GM19438 (cell line): ENCODE results near the gene ZNF438.

Experiments used
- ATAC-seq: cut with Tn5 transposase; IDR thresholded peaks from one replicate; pipeline ENCODE4 v1.9.1; 2021; ENCODE audit warnings: low read depth; ENCODE audit not compliant: unreplicated experiment

The ZNF438 gene

GRCh38 chr10:31017534-31018355 is 13.9 kb downstream of the ZNF438 start:
- ATAC-seq = no peak

GRCh38 chr10:31014161-31014875 is 17.3 kb downstream of the ZNF438 start:
- ATAC-seq = no peak

- ATAC-seq = no peak
Measured at GRCh38 chr10:31013331-31013730, 18.3 kb downstream of the ZNF438 start.

GRCh38 chr10:31011665-31012022 is 20.0 kb downstream of the ZNF438 start:
- ATAC-seq = no peak

- no peak for ATAC-seq
Measured at GRCh38 chr10:31011017-31011664, 20.5 kb downstream of the ZNF438 start.

GRCh38 chr10:31010062-31010461 is 21.6 kb downstream of the ZNF438 start:
- ATAC-seq = no peak

GRCh38 chr10:31005895-31006294 is 25.8 kb downstream of the ZNF438 start:
- ATAC-seq = no peak

GRCh38 chr10:31004611-31005193 is 27.0 kb downstream of the ZNF438 start:
- ATAC-seq = no peak

GRCh38 chr10:31001740-31002139 is 29.9 kb downstream of the ZNF438 start:
- no peak for ATAC-seq

GRCh38 chr10:31000867-31001266 is 30.8 kb downstream of the ZNF438 start:
- no peak for ATAC-seq

GRCh38 chr10:31000071-31000782 is 31.4 kb downstream of the ZNF438 start:
- no peak for ATAC-seq

GRCh38 chr10:30999070-30999712 is 32.5 kb downstream of the ZNF438 start:
- no peak for ATAC-seq

- no peak for ATAC-seq
Measured at GRCh38 chr10:30997536-30998235, 34.0 kb downstream of the ZNF438 start.

- ATAC-seq = no peak
Measured at GRCh38 chr10:30996481-30997005, 35.1 kb downstream of the ZNF438 start.

- no peak for ATAC-seq
Measured at GRCh38 chr10:30995081-30995770, 36.4 kb downstream of the ZNF438 start.

GRCh38 chr10:30993155-30993554 is 38.5 kb downstream of the ZNF438 start:
- no peak for ATAC-seq

- ATAC-seq = no peak
Measured at GRCh38 chr10:30992681-30993080, 39.0 kb downstream of the ZNF438 start.

- ATAC-seq = no peak
Measured at GRCh38 chr10:30991647-30992011, 40.0 kb downstream of the ZNF438 start.
